ENCODE results near the gene COX18.

- no peak for TF ChIP-seq POLR2A (IDR thresholded peaks at IDR 0.05)
- TF ChIP-seq, protein P1, sequence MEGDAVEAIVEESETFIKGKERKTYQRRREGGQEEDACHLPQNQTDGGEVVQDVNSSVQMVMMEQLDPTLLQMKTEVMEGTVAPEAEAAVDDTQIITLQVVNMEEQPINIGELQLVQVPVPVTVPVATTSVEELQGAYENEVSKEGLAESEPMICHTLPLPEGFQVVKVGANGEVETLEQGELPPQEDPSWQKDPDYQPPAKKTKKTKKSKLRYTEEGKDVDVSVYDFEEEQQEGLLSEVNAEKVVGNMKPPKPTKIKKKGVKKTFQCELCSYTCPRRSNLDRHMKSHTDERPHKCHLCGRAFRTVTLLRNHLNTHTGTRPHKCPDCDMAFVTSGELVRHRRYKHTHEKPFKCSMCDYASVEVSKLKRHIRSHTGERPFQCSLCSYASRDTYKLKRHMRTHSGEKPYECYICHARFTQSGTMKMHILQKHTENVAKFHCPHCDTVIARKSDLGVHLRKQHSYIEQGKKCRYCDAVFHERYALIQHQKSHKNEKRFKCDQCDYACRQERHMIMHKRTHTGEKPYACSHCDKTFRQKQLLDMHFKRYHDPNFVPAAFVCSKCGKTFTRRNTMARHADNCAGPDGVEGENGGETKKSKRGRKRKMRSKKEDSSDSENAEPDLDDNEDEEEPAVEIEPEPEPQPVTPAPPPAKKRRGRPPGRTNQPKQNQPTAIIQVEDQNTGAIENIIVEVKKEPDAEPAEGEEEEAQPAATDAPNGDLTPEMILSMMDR (IDR thresholded peaks at IDR 0.05): no peak
These were observed 21.2 kb upstream of the COX18 start for GRCh38 chr4:73090738-73091137.
